GM12872 (cell line): Measurements from ENCODE around the gene GPR82.

Experiments
- TF ChIP-seq, protein P1 (sequence below): IDR thresholded peaks from 3 replicates; pipeline ENCODE4 v1.5.1; 2011; ENCODE audit warnings: low read depth, mild to moderate bottlenecking, low read length, moderate library complexity; ENCODE audit not compliant: insufficient read depth

The GPR82 gene

GRCh38 chrX:41734530-41734929 is 10.5 kb downstream of the GPR82 start:
- TF ChIP-seq, protein P1, sequence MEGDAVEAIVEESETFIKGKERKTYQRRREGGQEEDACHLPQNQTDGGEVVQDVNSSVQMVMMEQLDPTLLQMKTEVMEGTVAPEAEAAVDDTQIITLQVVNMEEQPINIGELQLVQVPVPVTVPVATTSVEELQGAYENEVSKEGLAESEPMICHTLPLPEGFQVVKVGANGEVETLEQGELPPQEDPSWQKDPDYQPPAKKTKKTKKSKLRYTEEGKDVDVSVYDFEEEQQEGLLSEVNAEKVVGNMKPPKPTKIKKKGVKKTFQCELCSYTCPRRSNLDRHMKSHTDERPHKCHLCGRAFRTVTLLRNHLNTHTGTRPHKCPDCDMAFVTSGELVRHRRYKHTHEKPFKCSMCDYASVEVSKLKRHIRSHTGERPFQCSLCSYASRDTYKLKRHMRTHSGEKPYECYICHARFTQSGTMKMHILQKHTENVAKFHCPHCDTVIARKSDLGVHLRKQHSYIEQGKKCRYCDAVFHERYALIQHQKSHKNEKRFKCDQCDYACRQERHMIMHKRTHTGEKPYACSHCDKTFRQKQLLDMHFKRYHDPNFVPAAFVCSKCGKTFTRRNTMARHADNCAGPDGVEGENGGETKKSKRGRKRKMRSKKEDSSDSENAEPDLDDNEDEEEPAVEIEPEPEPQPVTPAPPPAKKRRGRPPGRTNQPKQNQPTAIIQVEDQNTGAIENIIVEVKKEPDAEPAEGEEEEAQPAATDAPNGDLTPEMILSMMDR, result peak; percentile 58

- TF ChIP-seq, protein P1, result no peak
Observed at GRCh38 chrX:41737065-41737464, 13.1 kb downstream of the GPR82 start.

GRCh38 chrX:41739871-41740270 is 15.9 kb downstream of the GPR82 start:
- TF ChIP-seq, protein P1, result no peak

GRCh38 chrX:41750716-41751115 is 26.7 kb downstream of the GPR82 start:
- TF ChIP-seq, protein P1, result no peak

DNA sequence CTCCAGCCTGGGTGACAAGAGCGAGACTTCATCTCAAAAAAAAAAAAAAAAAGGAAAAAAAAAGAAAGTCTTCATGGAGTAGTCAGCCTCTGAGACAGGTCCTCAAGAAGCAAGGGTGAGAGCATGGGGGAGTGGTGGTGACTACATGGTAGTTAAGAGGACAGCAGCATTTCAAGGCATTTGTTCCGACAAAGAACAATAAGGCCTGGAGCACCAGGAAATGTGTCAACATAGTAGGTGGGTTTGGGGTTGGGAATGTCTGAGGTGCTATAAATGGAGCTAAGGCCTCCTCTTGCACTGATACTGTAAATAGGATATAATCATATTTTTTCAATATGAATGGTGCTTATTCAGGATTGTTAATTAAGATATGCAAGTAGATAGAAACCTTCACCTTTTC is 34.4 kb downstream of the GPR82 start:
- TF ChIP-seq, protein P1, result no peak

DNA sequence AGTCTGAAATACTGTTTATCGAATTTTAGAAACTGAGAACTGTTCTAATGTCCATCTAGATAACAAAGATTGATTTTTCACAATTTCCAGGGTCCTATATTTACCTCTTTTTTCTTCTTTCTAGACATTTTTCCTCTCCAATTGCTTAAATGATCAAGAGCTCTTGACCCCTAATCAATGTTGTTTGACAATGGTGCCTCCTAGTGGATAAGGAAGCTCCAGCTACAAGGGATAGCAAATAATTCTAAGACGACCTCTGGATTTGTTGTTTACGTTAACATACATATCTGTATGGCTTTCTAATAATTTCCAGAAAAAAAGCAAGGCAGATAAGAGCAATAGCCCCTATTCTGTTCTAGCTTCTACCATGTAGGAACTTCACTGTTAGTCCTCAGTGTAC is 35.8 kb downstream of the GPR82 start:
- TF ChIP-seq, protein P1, result peak; percentile 37

DNA sequence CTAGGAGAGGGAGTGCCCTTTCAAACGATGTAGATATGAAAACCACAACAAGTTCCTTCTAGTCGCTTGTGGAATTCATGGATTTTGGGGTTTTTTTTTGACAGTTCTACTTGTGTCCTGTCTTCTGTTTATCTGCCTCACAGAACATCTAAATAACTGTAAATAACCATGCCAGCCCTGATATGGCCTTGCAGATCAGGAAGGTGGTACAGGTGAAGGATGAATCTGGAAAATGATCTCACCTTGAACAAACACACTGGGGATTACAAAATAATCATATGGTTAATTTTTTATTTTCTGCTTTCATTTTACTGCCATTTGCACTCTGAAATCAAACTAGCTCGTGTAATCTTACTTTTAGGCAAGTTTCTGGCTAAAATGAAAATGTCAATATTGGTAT is 37.2 kb downstream of the GPR82 start:
- TF ChIP-seq, protein P1, result no peak

DNA sequence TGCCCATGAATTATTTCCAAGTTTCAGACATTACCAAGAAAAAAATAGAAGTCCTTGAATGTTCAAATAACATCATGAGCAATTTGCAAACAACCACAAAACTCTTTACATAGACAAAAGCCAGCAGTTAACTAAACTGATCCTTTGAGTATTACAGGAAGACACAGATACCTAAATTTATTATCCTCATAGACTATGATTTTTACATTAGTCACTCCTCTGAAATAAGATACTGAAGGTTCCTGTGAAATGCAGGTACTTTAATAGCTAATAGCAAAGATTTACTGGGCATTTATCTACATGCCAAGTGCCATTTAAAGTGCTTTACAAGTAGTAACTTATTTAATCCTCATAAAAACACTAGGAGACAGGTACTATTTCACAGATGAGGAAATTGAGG is 37.7 kb downstream of the GPR82 start:
- TF ChIP-seq, protein P1, result no peak
